HL-60 (cell line): ENCODE data around the gene COL25A1.
"Not testable (repeated sequence)": the region's sequence is repeated elsewhere in the genome, so short reads cannot be mapped to it uniquely, and the experiment has no call there.

Experiments
- DNase-seq, 2 experiments: peaks; one replicate each; pipeline ENCODE4 v3.0.0-alpha.2; 2010 to 2020; ENCODE audit warnings: low read depth in 1 of 2, low spot score in 1 of 2
- H3K27ac ChIP-seq: fragments of 250-450 bp; sonication (Bioruptor Pico); replicated peaks from 2 replicates; pipeline ENCODE4 v1.5.1; 2020; ENCODE audit warnings: mild to moderate bottlenecking, moderate library complexity
- H3K27me3 ChIP-seq: fragments of 250-450 bp; sonication (Bioruptor Pico); 2 replicates; pipeline ENCODE4 v1.5.1; 2021; ENCODE audit warnings: mild to moderate bottlenecking, moderate library complexity; ENCODE audit not compliant: insufficient read depth, poor library complexity, severe bottlenecking
- H3K4me3 ChIP-seq: replicated peaks from 2 replicates; pipeline ENCODE4 v1.5.1; 2011; ENCODE audit warnings: mild to moderate bottlenecking, control low read depth, low read length; ENCODE audit not compliant: insufficient read depth
- CTCF ChIP-seq: IDR thresholded peaks from one replicate; pipeline ENCODE4 v1.5.1; 2011; ENCODE audit warnings: low read length, control low read depth, inconsistent platforms; ENCODE audit not compliant: insufficient read depth
- GABPA ChIP-seq: IDR thresholded peaks from 2 replicates; pipeline ENCODE4 v1.6.1; 2012; ENCODE audit warnings: low read depth
- POLR2AphosphoS5 ChIP-seq: IDR thresholded peaks from 2 replicates; pipeline ENCODE4 v1.6.1; 2012; ENCODE audit warnings: low read depth
- REST ChIP-seq: IDR thresholded peaks from 2 replicates; pipeline ENCODE4 v1.6.1; 2012; ENCODE audit warnings: low read depth; ENCODE audit not compliant: insufficient replicate concordance
- SPI1 ChIP-seq: IDR thresholded peaks from 2 replicates; pipeline ENCODE4 v1.6.1; 2012; ENCODE audit warnings: low read depth, mild to moderate bottlenecking, borderline replicate concordance

The COL25A1 gene

GRCh38 chr4:109147135-109147534 lies 155.3 kb downstream of the COL25A1 start:
- no peak for DNase-seq
- TF ChIP-seq POLR2AphosphoS5, result no peak
- no peak for TF ChIP-seq CTCF
- no peak for TF ChIP-seq GABPA
- TF ChIP-seq REST, result no peak
- no peak for TF ChIP-seq SPI1
- Histone ChIP-seq H3K27ac (no peak overlapping the region), H3K27me3 (no peaks in the 10 kb centered on the region), H3K4me3 (no peak overlapping the region)

GRCh38 chr4:109146499-109146898 lies 156.0 kb downstream of the COL25A1 start:
- no peak for DNase-seq
- H3K27me3 ChIP-seq, result no peaks in the 10 kb centered on the region

GRCh38 chr4:109138125-109138524 lies 164.3 kb downstream of the COL25A1 start:
- DNase-seq, H3K27ac ChIP-seq, H3K4me3 ChIP-seq, H3K27me3 ChIP-seq: not testable (repeated sequence)

More at GRCh38 chr4:109146499-109146898, 156.0 kb downstream of the COL25A1 start:
- TF ChIP-seq CTCF (no peak), GABPA (no peak), REST (no peak), SPI1 (no peak), POLR2AphosphoS5 (no peak)
- Histone ChIP-seq H3K27ac (no peak overlapping the region), H3K4me3 (no peak overlapping the region)

- H3K4me3 ChIP-seq, result no peak overlapping the region
- no peak for DNase-seq
- no peaks in the 10 kb centered on the region for H3K27me3 ChIP-seq
- TF ChIP-seq GABPA, result no peak
- no peak for TF ChIP-seq CTCF
- no peak for TF ChIP-seq REST
- TF ChIP-seq POLR2AphosphoS5, result no peak
- no peak for TF ChIP-seq SPI1
- H3K27ac ChIP-seq, result no peak overlapping the region
These were observed 167.5 kb downstream of the COL25A1 start for GRCh38 chr4:109134921-109135320.
